ENCODE measurements around the gene GRM7.

Gene GRM7

DNA sequence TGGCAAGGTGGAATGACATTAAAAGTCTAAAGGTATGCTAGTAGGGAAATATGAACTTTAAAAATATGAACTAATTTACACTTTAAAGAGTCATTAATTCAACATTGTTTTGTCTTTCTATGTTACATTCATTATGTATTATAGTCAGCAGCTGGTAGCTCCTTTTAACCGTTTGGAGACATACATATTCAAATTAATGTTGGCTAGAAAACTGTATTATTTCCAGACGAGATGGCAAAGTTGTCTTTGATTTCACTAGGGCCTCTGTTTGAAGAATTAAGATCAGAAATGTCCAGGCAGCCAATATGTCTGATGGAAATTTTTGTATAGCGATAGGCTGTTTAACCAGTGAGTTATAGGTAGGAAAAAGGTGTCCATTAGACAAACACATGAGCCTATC, 817.6 kb downstream of the GRM7 start:
- in situ Hi-C loops (cut with MboI; ENCODE audit: low sequenced_read_pairs, unreplicated experiment): no loop called here
- TF ChIP-seq, protein P1, sequence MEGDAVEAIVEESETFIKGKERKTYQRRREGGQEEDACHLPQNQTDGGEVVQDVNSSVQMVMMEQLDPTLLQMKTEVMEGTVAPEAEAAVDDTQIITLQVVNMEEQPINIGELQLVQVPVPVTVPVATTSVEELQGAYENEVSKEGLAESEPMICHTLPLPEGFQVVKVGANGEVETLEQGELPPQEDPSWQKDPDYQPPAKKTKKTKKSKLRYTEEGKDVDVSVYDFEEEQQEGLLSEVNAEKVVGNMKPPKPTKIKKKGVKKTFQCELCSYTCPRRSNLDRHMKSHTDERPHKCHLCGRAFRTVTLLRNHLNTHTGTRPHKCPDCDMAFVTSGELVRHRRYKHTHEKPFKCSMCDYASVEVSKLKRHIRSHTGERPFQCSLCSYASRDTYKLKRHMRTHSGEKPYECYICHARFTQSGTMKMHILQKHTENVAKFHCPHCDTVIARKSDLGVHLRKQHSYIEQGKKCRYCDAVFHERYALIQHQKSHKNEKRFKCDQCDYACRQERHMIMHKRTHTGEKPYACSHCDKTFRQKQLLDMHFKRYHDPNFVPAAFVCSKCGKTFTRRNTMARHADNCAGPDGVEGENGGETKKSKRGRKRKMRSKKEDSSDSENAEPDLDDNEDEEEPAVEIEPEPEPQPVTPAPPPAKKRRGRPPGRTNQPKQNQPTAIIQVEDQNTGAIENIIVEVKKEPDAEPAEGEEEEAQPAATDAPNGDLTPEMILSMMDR (IDR thresholded peaks at IDR 0.05; ENCODE audit: borderline replicate concordance, control extremely low read depth, extremely low read depth, insufficient read depth, missing control alignments): no peak
- DNase-seq (ENCODE audit: low spot score): no peak

DNA sequence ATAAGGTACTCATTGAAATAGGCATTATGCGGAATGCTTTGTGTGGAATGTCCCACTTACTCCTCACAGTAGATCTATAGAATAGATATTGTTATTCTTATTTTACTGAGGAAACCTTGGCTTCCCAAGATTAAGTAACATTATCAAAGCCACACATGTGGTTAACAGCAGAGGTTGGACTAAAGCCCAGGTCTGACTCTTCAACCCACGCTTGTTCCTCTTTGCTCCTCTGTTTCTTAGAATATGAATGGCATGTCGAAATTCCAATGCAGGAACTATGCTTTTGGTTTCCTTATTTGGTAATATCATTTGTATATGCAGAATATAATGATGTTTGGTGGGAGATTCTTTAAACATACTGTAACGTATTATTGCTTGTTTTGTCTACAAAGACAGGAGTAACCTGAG, 821.9 kb downstream of the GRM7 start:
- TF ChIP-seq, protein P1 (IDR thresholded peaks at IDR 0.05; ENCODE audit: borderline replicate concordance, control extremely low read depth, extremely low read depth, insufficient read depth, missing control alignments): no peak
- DNase-seq (ENCODE audit: low spot score): no peak
- in situ Hi-C loops (cut with MboI; ENCODE audit: low sequenced_read_pairs, unreplicated experiment): no loop called here

DNA sequence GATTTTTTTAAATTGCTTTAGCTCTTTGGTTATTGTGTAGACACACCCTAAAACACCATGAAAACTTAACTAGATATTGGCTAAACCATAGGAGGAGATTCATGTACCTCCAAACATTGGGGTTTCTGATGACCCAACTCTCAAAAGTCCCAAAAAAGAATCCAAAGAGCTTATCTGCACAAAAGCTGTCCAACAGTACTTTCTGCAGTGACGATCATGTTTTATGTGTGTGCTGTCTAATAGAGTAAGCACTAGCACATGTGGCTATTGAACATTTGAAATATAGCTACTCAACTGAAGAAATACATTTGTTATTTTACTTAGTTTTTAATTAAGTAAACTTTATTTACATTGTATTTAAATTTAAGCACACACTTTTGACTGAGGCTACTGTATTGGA, 822.5 kb downstream of the GRM7 start:
- in situ Hi-C loops (cut with MboI; ENCODE audit: low sequenced_read_pairs, unreplicated experiment): no loop called here
- TF ChIP-seq, protein P1 (IDR thresholded peaks at IDR 0.05; ENCODE audit: borderline replicate concordance, control extremely low read depth, extremely low read depth, insufficient read depth, missing control alignments): no peak

DNA sequence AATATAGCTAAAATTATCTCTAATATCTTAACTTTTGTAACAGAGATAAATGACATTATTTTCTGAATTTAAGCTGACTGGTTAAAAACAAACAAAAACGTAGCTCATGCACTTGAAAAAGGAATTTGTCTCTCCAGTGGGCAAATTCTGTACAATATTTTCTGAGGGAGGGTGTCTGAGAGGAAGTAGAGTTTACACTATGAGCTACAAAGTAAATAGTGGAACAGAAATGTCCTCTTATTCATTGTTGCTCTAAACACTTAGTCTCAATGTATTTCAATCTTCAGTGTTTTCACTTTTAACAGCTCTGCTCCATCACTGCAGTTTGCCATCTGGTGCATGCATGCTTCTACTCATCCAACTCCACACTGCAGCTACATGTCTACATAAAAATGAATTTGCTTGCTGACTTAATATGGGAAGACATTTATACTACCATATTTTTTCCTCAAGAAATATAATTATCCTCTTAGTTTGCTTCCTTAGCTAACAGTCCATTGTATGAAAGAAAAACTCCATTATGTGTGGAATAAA, 823.3 kb downstream of the GRM7 start:
- in situ Hi-C loops (cut with MboI; ENCODE audit: low sequenced_read_pairs, unreplicated experiment): no loop called here
- DNase-seq (ENCODE audit: low spot score): no peak
- TF ChIP-seq, protein P1 (IDR thresholded peaks at IDR 0.05; ENCODE audit: borderline replicate concordance, control extremely low read depth, extremely low read depth, insufficient read depth, missing control alignments): no peak

More for the DNA sequence above, 822.5 kb downstream of the GRM7 start:
- no peak for DNase-seq (ENCODE audit: low spot score)

DNA sequence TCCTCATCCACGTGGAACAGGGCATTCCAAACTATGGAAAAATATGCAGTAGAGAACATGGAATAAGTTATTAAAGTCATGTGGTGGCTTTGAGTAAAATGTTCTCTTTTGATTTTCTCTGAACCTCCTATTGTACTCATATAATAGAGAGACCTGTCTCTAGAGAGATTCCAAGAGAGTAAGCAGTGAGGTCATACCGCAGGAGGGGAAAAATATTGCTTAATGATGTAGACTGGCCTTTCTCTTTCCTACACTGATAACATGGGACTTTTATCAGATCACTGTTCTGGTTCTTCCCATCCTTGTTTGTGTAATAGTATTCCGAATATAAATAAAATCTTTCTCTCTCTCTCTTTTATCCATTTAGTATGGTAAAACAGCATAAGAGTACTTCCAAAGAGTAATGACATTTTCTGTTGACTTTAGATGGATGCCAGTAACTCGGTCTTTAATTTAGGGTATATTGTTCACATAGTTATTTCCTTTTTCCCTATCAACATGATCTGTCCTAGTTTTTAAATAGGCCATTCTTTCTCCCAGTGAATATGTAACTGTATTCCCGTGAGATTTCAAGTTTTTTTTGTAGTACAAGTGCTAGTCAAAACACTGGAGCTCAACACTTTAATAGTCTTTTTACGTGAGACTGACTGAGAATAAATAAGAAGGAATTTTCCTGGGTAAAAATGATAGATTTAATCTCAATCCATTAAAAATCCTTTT, 826.7 kb downstream of the GRM7 start:
- in situ Hi-C loops (cut with MboI; ENCODE audit: low sequenced_read_pairs, unreplicated experiment): no loop called here
- no peak for DNase-seq (ENCODE audit: low spot score)
- TF ChIP-seq, protein P1 (IDR thresholded peaks at IDR 0.05; ENCODE audit: borderline replicate concordance, control extremely low read depth, extremely low read depth, insufficient read depth, missing control alignments): no peak

DNA sequence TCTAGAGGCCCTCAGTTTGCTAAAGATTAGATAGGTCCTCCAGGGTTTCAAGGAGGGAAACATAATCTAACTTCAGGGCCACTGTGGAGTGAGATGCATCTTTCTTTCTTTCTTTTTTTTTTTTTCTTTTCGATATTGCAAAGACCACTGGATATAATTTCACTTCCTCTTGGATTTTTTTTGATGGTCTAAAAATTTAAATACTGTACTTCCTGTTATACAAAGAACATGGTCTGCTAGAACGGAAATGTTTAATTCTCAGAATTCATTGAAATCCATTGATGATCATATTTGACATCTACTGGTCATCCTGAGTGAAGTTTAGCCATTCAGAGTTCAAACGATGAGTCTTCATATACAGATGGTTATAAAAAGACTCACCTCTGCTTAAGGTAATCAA, 832.0 kb downstream of the GRM7 start:
- DNase-seq (ENCODE audit: low spot score): no peak
- in situ Hi-C loops (cut with MboI; ENCODE audit: low sequenced_read_pairs, unreplicated experiment): no loop called here
- TF ChIP-seq, protein P1 (IDR thresholded peaks at IDR 0.05; ENCODE audit: borderline replicate concordance, control extremely low read depth, extremely low read depth, insufficient read depth, missing control alignments): no peak
